ENCODE measurements around the gene HIBCH. TPM values are rescaled to one million over a fixed set of nuclear protein-coding genes. Genes with fewer than 3 reads are reported as not detected.
A peak's percentile ranks its signal among the peaks of the same experiment; 100 is the strongest.
"Not testable (repeated sequence)": the region's sequence is repeated elsewhere in the genome, so short reads cannot be mapped to it uniquely, and the experiment has no call there.

Gene HIBCH
- total RNA-seq, 1 donor from 2014 or later = 16.3 TPM

- H3K27me3 ChIP-seq (ENCODE audit: insufficient read depth, low read length) = no peaks in the 10 kb centered on the region
- H4K20me1 ChIP-seq (ENCODE audit: insufficient read depth, low read length) = no peaks in the 10 kb centered on the region
- H3K4me2 ChIP-seq (ENCODE audit: low read length) = no peak overlapping the region
- DNase-seq (ENCODE audit: low read depth) = peak; percentile 44
- Mint-ChIP-seq H3K27me3 (ENCODE audit: low read depth, unreplicated experiment) (no peaks in the 10 kb centered on the region), H3K36me3 (ENCODE audit: low read depth, unreplicated experiment) (peaks cover 17% of the 10 kb centered on the region), H3K4me3 (ENCODE audit: unreplicated experiment) (no peak overlapping the region), H3K4me1 (ENCODE audit: low read depth, unreplicated experiment) (peaks cover 11% of the 10 kb centered on the region), H3K9me3 (ENCODE audit: unreplicated experiment) (peaks cover 5% of the 10 kb centered on the region), H3K27ac (ENCODE audit: unreplicated experiment) (no peak overlapping the region)
- H3K9me3 ChIP-seq (ENCODE audit: insufficient read depth, low read depth, low read length) = no peaks in the 10 kb centered on the region
- H3K27ac ChIP-seq (ENCODE audit: low read depth, low read length) = no peak overlapping the region
- no peak for FAIRE-seq
- no peak overlapping the region for H3K4me3 ChIP-seq (ENCODE audit: insufficient read depth, low read depth, low read length)
- no peak overlapping the region for H3K9ac ChIP-seq (ENCODE audit: low read length)
- peaks cover 3% of the 10 kb centered on the region for H3K36me3 ChIP-seq (ENCODE audit: insufficient read depth, low read length)
- H3K4me1 ChIP-seq (ENCODE audit: insufficient read depth, low read length) = no peaks in the 10 kb centered on the region
- H2AFZ ChIP-seq (ENCODE audit: low read depth, low read length) = no peak overlapping the region
- no peaks in the 10 kb centered on the region for H3K79me2 ChIP-seq (ENCODE audit: insufficient read depth, low read length)
- no peak for TF ChIP-seq CTCF (IDR thresholded peaks at IDR 0.05; ENCODE audit: insufficient read depth, low read depth, low read length)
- TF ChIP-seq EZH2 (IDR thresholded peaks at IDR 0.05; ENCODE audit: insufficient read depth, low read length) = no peak
Observed at GRCh38 chr2:190283783-190284182, 35.8 kb downstream of the HIBCH start.

- no peak overlapping the region for H3K27ac Mint-ChIP-seq (ENCODE audit: unreplicated experiment)
- Histone ChIP-seq H2AFZ (ENCODE audit: low read depth, low read length) (no peak overlapping the region), H3K9ac (ENCODE audit: low read length) (no peak overlapping the region), H3K27ac (ENCODE audit: low read depth, low read length) (no peak overlapping the region), H3K4me1 (ENCODE audit: insufficient read depth, low read length) (no peaks in the 10 kb centered on the region), H3K9me3 (ENCODE audit: insufficient read depth, low read depth, low read length) (no peaks in the 10 kb centered on the region), H3K4me2 (ENCODE audit: low read length) (no peak overlapping the region), H4K20me1 (ENCODE audit: insufficient read depth, low read length) (no peaks in the 10 kb centered on the region), H3K36me3 (ENCODE audit: insufficient read depth, low read length) (no peaks in the 10 kb centered on the region), H3K79me2 (ENCODE audit: insufficient read depth, low read length) (no peaks in the 10 kb centered on the region), H3K27me3 (ENCODE audit: insufficient read depth, low read length) (no peaks in the 10 kb centered on the region), H3K4me3 (ENCODE audit: insufficient read depth, low read depth, low read length) (no peak overlapping the region)
- peaks cover 13% of the 10 kb centered on the region for H3K36me3 Mint-ChIP-seq (ENCODE audit: low read depth, unreplicated experiment)
- peaks cover 11% of the 10 kb centered on the region for H3K4me1 Mint-ChIP-seq (ENCODE audit: low read depth, unreplicated experiment)
- H3K4me3 Mint-ChIP-seq (ENCODE audit: unreplicated experiment) = no peak overlapping the region
- TF ChIP-seq CTCF (IDR thresholded peaks at IDR 0.05; ENCODE audit: insufficient read depth, low read depth, low read length) (no peak), EZH2 (IDR thresholded peaks at IDR 0.05; ENCODE audit: insufficient read depth, low read length) (no peak)
- peaks cover 7% of the 10 kb centered on the region for H3K9me3 Mint-ChIP-seq (ENCODE audit: unreplicated experiment)
- FAIRE-seq = no peak
- H3K27me3 Mint-ChIP-seq (ENCODE audit: low read depth, unreplicated experiment) = no peaks in the 10 kb centered on the region
- DNase-seq (ENCODE audit: low read depth) = no peak
Observed at GRCh38 chr2:190280565-190281350, 38.9 kb downstream of the HIBCH start.

GRCh38 chr2:190279256-190280134 is 40.1 kb downstream of the HIBCH start:
- not testable (repeated sequence) for H3K4me3 Mint-ChIP-seq (ENCODE audit: unreplicated experiment); H3K4me2 ChIP-seq (ENCODE audit: low read length)
- H3K27ac Mint-ChIP-seq (ENCODE audit: unreplicated experiment) = peak overlapping the region; percentile 82

More at GRCh38 chr2:190279256-190280134, 40.1 kb downstream of the HIBCH start:
- not testable (repeated sequence) for H3K4me1 ChIP-seq (ENCODE audit: insufficient read depth, low read length); DNase-seq (ENCODE audit: low read depth); H3K27me3 Mint-ChIP-seq (ENCODE audit: low read depth, unreplicated experiment); FAIRE-seq; H3K9ac ChIP-seq (ENCODE audit: low read length); H3K79me2 ChIP-seq (ENCODE audit: insufficient read depth, low read length); H3K9me3 Mint-ChIP-seq (ENCODE audit: unreplicated experiment); H3K4me3 ChIP-seq (ENCODE audit: insufficient read depth, low read depth, low read length); H4K20me1 ChIP-seq (ENCODE audit: insufficient read depth, low read length); H3K9me3 ChIP-seq (ENCODE audit: insufficient read depth, low read depth, low read length); H2AFZ ChIP-seq (ENCODE audit: low read depth, low read length); H3K27me3 ChIP-seq (ENCODE audit: insufficient read depth, low read length); H3K36me3 ChIP-seq (ENCODE audit: insufficient read depth, low read length); H3K27ac ChIP-seq (ENCODE audit: low read depth, low read length)
- H3K36me3 Mint-ChIP-seq (ENCODE audit: low read depth, unreplicated experiment) = peaks cover 14% of the 10 kb centered on the region
- peaks cover 11% of the 10 kb centered on the region for H3K4me1 Mint-ChIP-seq (ENCODE audit: low read depth, unreplicated experiment)

Measured in astrocyte (in vitro differentiated cells and primary cell).